ENCODE results near the gene STXBP2.

GRCh38 chr19:7611541-7612279 lies 25.2 kb upstream of the STXBP2 start:
- TF ChIP-seq CTCF (IDR thresholded peaks at IDR 0.05) (no peak), POLR2A (IDR thresholded peaks at IDR 0.05) (no peak)

All from uterus (tissue), 2 donors.